GM12878 (cell line): ENCODE data around the gene SMIM20. TPM values are rescaled to one million over a fixed set of nuclear protein-coding genes. Genes with fewer than 3 reads are reported as not detected.

Experiments used
- ATAC-seq: fragments of 200-7000 bp; cut with Tn5 transposase; 3 replicates; pipeline ENCODE4 v1.9.1; 2020; ENCODE audit warnings: mild to moderate bottlenecking, moderate library complexity
- BruUV-seq: library from RNA; stranded (reverse); fragments of 400-500 nt; replicated peaks from 2 replicates; lab custom pipeline; 2021; lab: Mats Ljungman, UMichigan
- CTCF ChIA-PET: fragments of 300-600 bp; sonication (Branson Sonifier 250); formaldehyde crosslinking; extraction: SDS; loops from one replicate; lab custom pipeline; 2021; ENCODE audit warnings: inconsistent platforms; lab: Yijun Ruan, JAX
- POLR2A ChIA-PET: fragments of 350-600 bp; formaldehyde crosslinking; extraction: SDS; loops from one replicate; lab custom pipeline; 2021; ENCODE audit warnings: inconsistent platforms; lab: Charles Lee
- RAD21 ChIA-PET: fragments of 300-600 bp; sonication (Branson Sonifier 250); formaldehyde crosslinking; loops from one replicate; lab custom pipeline; 2023; ENCODE audit warnings: antibody characterized with exemption; ENCODE audit not compliant: unreplicated experiment; lab: Charles Lee
- SMC1A ChIA-PET: fragments of 300-600 bp; sonication (Branson Sonifier 250); formaldehyde crosslinking; loops from one replicate; lab custom pipeline; 2023; ENCODE audit not compliant: unreplicated experiment, uncharacterized antibody; lab: Charles Lee
- DNase-seq: peaks from one replicate; pipeline ENCODE4 v3.0.0-alpha.2; 2011; ENCODE audit warnings: low read depth, low spot score
- FAIRE-seq: peaks from 3 replicates; lab custom pipeline; 2011; peaks lifted over from hg19 to GRCh38; lab: Jason Lieb, UNC
- H2AFZ ChIP-seq: 2 replicates; pipeline ENCODE4 v1.6.0; 2011; ENCODE audit warnings: low read depth, low read length, control low read depth; ENCODE audit not compliant: control insufficient read depth
- H3K27ac ChIP-seq: 2 replicates; pipeline ENCODE4 v1.5.1; 2011; ENCODE audit warnings: control low read depth; ENCODE audit not compliant: control insufficient read depth, insufficient read depth
- H3K27me3 ChIP-seq, 2 experiments: replicated peaks in 1 of 2; 2 replicates each; pipeline versions ENCODE4 v1.6.0 to v1.6.1; 2011; ENCODE audit warnings: low read length in 1 of 2; ENCODE audit not compliant: control insufficient read depth in 2 of 2, insufficient read depth in 2 of 2
- H3K36me3 ChIP-seq, 2 experiments: 2 replicates each; pipeline ENCODE4 v1.5.1; 2011; ENCODE audit warnings: low read length in 1 of 2; ENCODE audit not compliant: control insufficient read depth in 2 of 2, insufficient read depth in 2 of 2
- H3K4me1 ChIP-seq: 2 replicates; pipeline ENCODE4 v1.6.1; 2011; ENCODE audit warnings: mild to moderate bottlenecking, low read length, moderate library complexity, mixed read lengths; ENCODE audit not compliant: control insufficient read depth, insufficient read depth
- H3K4me2 ChIP-seq: 2 replicates; pipeline ENCODE4 v1.6.0; 2011; ENCODE audit warnings: control low read depth; ENCODE audit not compliant: control insufficient read depth, insufficient read depth
- H3K4me3 ChIP-seq: fragments of 200-600 bp; sonication (generic); 2 replicates; pipeline ENCODE4 v1.5.1; 2016
- H3K79me2 ChIP-seq: 2 replicates; pipeline ENCODE4 v1.6.0; 2011; ENCODE audit warnings: low read length; ENCODE audit not compliant: control insufficient read depth, insufficient read depth
- H3K9ac ChIP-seq: 2 replicates; pipeline ENCODE4 v1.8.0; 2011; ENCODE audit warnings: low read length, control low read depth, mixed read lengths; ENCODE audit not compliant: control insufficient read depth, insufficient read depth
- H3K9me3 ChIP-seq: replicated peaks from 3 replicates; pipeline ENCODE4 v1.5.1; 2011; ENCODE audit warnings: mild to moderate bottlenecking, low read length; ENCODE audit not compliant: control insufficient read depth, insufficient read depth
- H4K20me1 ChIP-seq: 2 replicates; pipeline ENCODE4 v1.6.0; 2011; ENCODE audit not compliant: control insufficient read depth, insufficient read depth
- ATF7 ChIP-seq: fragments of 450-650 bp; IDR thresholded peaks from 2 replicates; pipeline ENCODE4 v1.6.1; 2016; ENCODE audit warnings: low read depth, mild to moderate bottlenecking
- BCL11A ChIP-seq: IDR thresholded peaks from 2 replicates; pipeline ENCODE4 v1.6.1; 2011; ENCODE audit warnings: low read depth, low read length
- BRCA1 ChIP-seq: IDR thresholded peaks from 2 replicates; pipeline ENCODE4 v1.6.1; 2011; ENCODE audit warnings: low read depth, low read length, improper control_type of control experiment
- CHD1 ChIP-seq: IDR thresholded peaks from 2 replicates; pipeline ENCODE4 v1.6.1; 2012; ENCODE audit warnings: low read depth, low read length, improper control_type of control experiment
- CHD4 ChIP-seq: fragments of 200-600 bp; sonication (generic); IDR thresholded peaks from 2 replicates; pipeline ENCODE4 v1.6.1; 2016; ENCODE audit warnings: mild to moderate bottlenecking
- EZH2 ChIP-seq: IDR thresholded peaks from 2 replicates; pipeline ENCODE4 v1.6.1; 2012; ENCODE audit warnings: low read depth, mild to moderate bottlenecking, control low read depth, inconsistent platforms, low read length, borderline replicate concordance; ENCODE audit not compliant: control insufficient read depth
- IKZF1 ChIP-seq: fragments of 450-650 bp; conservative IDR thresholded peaks from 2 replicates; pipeline ENCODE4 v1.6.1; 2017; ENCODE audit warnings: antibody characterized with exemption, mild to moderate bottlenecking
- PAX8 ChIP-seq: fragments of 450-650 bp; IDR thresholded peaks from 2 replicates; pipeline ENCODE4 v1.6.1; 2017; ENCODE audit warnings: mild to moderate bottlenecking, moderate library complexity
- RAD51 ChIP-seq: fragments of 450-650 bp; IDR thresholded peaks from 2 replicates; pipeline ENCODE4 v1.6.1; 2016; ENCODE audit warnings: moderate library complexity, mild to moderate bottlenecking, inconsistent platforms
- SMAD1 ChIP-seq: fragments of 450-650 bp; IDR thresholded peaks from 2 replicates; pipeline ENCODE4 v1.6.1; 2018; ENCODE audit warnings: mild to moderate bottlenecking, low read depth; ENCODE audit not compliant: partially characterized antibody
- ZNF207 ChIP-seq: fragments of 450-650 bp; IDR thresholded peaks from 2 replicates; pipeline ENCODE4 v1.6.1; 2014; ENCODE audit warnings: antibody characterized with exemption, mild to moderate bottlenecking, borderline replicate concordance
- WGBS: methylation state at CpG from one replicate; pipeline ENCODE4 v1.1.6; 2016; ENCODE audit warnings: low lambda C conversion rate; ENCODE audit not compliant: insufficient replicate concordance, insufficient coverage; ENCODE audit errors: missing lambda C conversion rate; 5-methylcytosine and 5-hydroxymethylcytosine counted together
- in situ Hi-C: fragments of 300-500 bp; cut with MboI; formaldehyde crosslinking; loops from 9 replicates; pipeline ENCODE4 v1.14.3; 2018; ENCODE audit warnings: mixed read lengths
- intact Hi-C: fragments of 100-400 bp; cut with micrococcal nuclease; formaldehyde crosslinking; loops from one replicate; pipeline ENCODE4 v1.14.2; 2022; ENCODE audit not compliant: unreplicated experiment
- polyA plus RNA-seq, 11 experiments: library from polyadenylated mRNA; depleted of rRNA in 4 of 11; unstranded in 6 of 11; stranded (reverse) in 5 of 11; fragments of >200 nt; fragmentation: Nextera tagmentation in 4 of 11; fragmentation: Illumina TruSeq in 1 of 11; extraction: Ambion mirVana in 4 of 11; extraction: Trizol in 1 of 11; gene quantifications; 1 replicate in 1 of 11; 2 replicates in 10 of 11; pipeline versions ENCODE4 v1.2.1 to v1.2.3, GENCODE V29; 2011 to 2016; ENCODE audit warnings: inconsistent platforms in 2 of 11, missing spikeins in 2 of 11, low read depth in 1 of 11
- total RNA-seq, 4 experiments: library from RNA; depleted of rRNA in 3 of 4; stranded (reverse); fragments of >200 nt in 3 of 4; fragmentation: Illumina TruSeq in 1 of 4; extraction: Trizol in 1 of 4; gene quantifications; 2 replicates each; pipeline versions ENCODE4 v1.2.1 to v1.2.3, GENCODE V29; 2013 to 2021
- TF ChIP-seq, protein P1 (sequence below), 3 experiments: IDR thresholded peaks in 2 of 3; conservative IDR thresholded peaks in 1 of 3; 2 replicates each; pipeline ENCODE4 v1.5.1; 2011; ENCODE audit warnings: low read depth in 3 of 3, low read length in 3 of 3, mild to moderate bottlenecking in 3 of 3, control low read depth in 2 of 3, moderate library complexity in 2 of 3, inconsistent platforms in 1 of 3, mixed read lengths in 1 of 3; ENCODE audit not compliant: control insufficient read depth in 2 of 3, insufficient read depth in 1 of 3; ENCODE audit errors: extremely low read depth in 1 of 3
- TF ChIP-seq, protein P2 (sequence below): fragments of 450-650 bp; formaldehyde crosslinking; IDR thresholded peaks from 2 replicates; pipeline ENCODE4 v1.5.0; 2022; ENCODE audit warnings: mild to moderate bottlenecking, missing genetic modification characterization
- TF ChIP-seq, protein P3 (sequence below): fragments of 450-650 bp; IDR thresholded peaks from 2 replicates; pipeline ENCODE4 v1.6.1; 2017; ENCODE audit warnings: mild to moderate bottlenecking, low read depth, inconsistent platforms; ENCODE audit not compliant: poor library complexity, severe bottlenecking

SMIM20 gene
- total and polyA plus RNA-seq, 10 of the 15 experiments (the other 5 are each of a cell fraction or from before 2014, with no cell fraction given): 17.3 to 38.0 (median 28.8) TPM

DNA sequence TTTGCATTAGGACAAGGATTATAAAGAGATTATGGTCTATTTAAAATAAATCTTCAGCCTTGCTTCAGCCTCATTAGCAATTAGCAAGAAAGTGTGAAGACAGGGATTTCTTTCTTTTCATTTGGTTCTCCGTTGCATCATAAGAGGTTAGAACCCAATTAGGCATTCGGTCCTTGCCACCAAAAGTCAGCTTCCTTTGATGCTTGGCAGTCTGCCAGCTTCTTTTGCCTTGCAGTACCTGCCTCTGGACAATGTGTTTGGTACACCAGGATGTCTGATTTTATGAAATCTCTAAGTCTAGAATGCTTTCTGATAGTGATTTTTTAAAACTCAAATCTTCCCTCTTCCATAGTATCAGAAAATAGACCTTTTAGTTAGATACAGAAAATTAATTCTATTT is 12.4 kb downstream of the SMIM20 start (continued):
- TF ChIP-seq, protein P1, sequence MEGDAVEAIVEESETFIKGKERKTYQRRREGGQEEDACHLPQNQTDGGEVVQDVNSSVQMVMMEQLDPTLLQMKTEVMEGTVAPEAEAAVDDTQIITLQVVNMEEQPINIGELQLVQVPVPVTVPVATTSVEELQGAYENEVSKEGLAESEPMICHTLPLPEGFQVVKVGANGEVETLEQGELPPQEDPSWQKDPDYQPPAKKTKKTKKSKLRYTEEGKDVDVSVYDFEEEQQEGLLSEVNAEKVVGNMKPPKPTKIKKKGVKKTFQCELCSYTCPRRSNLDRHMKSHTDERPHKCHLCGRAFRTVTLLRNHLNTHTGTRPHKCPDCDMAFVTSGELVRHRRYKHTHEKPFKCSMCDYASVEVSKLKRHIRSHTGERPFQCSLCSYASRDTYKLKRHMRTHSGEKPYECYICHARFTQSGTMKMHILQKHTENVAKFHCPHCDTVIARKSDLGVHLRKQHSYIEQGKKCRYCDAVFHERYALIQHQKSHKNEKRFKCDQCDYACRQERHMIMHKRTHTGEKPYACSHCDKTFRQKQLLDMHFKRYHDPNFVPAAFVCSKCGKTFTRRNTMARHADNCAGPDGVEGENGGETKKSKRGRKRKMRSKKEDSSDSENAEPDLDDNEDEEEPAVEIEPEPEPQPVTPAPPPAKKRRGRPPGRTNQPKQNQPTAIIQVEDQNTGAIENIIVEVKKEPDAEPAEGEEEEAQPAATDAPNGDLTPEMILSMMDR (IDR thresholded peaks at IDR 0.05 in 2 of 3, conservative IDR thresholded peaks at IDR 0.05 in 1 of 3; ENCODE audit: control insufficient read depth in 2 of 3, extremely low read depth in 1 of 3, insufficient read depth in 1 of 3, low read depth in 3 of 3, low read length in 3 of 3): no peak
- TF ChIP-seq BCL11A (no peak), PAX8 (no peak), SMAD1 (no peak)

DNA sequence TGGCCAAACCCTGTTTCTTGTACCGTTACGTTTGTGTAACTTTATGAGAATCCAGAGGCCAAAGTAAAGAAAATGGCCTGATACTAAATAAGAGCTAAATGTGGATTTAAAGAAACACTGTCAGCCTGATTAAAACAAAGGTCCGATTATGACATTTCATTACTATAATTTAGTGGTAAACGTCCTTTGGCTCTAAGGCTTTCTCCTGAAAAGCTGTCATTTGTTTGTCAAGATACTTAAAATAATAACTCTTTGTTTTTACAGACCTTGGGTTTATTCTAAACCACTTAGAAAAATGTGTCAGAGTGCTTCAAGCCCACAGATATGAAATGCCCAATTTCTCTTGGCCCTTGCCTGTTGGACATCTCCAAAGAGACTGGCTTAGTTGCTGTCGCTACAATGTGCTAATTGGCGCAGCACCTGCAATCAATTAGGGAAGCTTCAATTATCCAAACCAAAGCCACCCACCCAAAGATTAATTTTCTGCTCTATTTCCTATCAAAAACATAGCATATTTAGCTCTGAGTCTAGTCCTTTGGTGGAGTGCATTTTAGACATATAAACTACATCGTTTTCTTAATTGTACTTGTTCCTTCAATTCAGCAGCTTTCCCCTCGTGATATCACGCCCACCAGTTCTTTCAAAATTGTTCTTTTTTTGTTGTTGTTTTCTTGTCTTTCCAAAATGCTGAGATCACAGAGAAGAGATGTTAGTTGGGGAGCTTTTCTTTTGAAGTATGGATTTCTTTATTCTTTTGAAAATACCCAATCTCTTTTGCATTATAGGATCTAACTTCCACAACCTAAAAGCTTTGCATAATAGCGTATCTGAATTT is 13.6 kb downstream of the SMIM20 start:
- DNase-seq (no peak), ATAC-seq (no peak), FAIRE-seq (no peak)
- no peaks in the 10 kb centered on the region for H3K79me2 ChIP-seq
- no peak overlapping the region for H3K4me3 ChIP-seq
- no peak overlapping the region for H2AFZ ChIP-seq
- ChIA-PET POLR2A (interaction anchor here (0.6 to 2.2 kb wide), 3 partner anchors 9 to 12 kb away, joined by 4 to 6 read pairs (median 4); no protein-coding TSS in a partner anchor), RAD21 (interaction anchor here (1.0 to 1.6 kb wide), 2 partner anchors 36 to 85 kb away, joined by 3 to 4 read pairs; no protein-coding TSS in a partner anchor), CTCF (interaction anchor here (0.6 to 5.8 kb wide), 14 partner anchors 9 to 447 kb away, joined by 3 to 62 read pairs (median 6); partner anchors contain the start of gene SMIM20), SMC1A (interaction anchor here (0.6 to 2.1 kb wide), 12 partner anchors 11 to 531 kb away, joined by 3 to 12 read pairs (median 4); no protein-coding TSS in a partner anchor)
- no TSS peak for BruUV-seq
- no peaks in the 10 kb centered on the region for H4K20me1 ChIP-seq
- 84% methylated on average over 10 of the region's 10 CpGs for WGBS
- H3K27me3 ChIP-seq: no peaks in the 10 kb centered on the region
- H3K4me2 ChIP-seq: no peak overlapping the region
- H3K27ac ChIP-seq: no peak overlapping the region
- H3K36me3 ChIP-seq: no peaks in the 10 kb centered on the region
- in situ Hi-C loops (no loop called here), intact Hi-C loops (loop anchor here (5.0 kb wide), 2 partner anchors 390 to 485 kb away; no protein-coding TSS in a partner anchor)
- no peak overlapping the region for H3K9ac ChIP-seq
- no peaks in the 10 kb centered on the region for H3K9me3 ChIP-seq
- H3K4me1 ChIP-seq: no peaks in the 10 kb centered on the region
- TF ChIP-seq, protein P2, sequence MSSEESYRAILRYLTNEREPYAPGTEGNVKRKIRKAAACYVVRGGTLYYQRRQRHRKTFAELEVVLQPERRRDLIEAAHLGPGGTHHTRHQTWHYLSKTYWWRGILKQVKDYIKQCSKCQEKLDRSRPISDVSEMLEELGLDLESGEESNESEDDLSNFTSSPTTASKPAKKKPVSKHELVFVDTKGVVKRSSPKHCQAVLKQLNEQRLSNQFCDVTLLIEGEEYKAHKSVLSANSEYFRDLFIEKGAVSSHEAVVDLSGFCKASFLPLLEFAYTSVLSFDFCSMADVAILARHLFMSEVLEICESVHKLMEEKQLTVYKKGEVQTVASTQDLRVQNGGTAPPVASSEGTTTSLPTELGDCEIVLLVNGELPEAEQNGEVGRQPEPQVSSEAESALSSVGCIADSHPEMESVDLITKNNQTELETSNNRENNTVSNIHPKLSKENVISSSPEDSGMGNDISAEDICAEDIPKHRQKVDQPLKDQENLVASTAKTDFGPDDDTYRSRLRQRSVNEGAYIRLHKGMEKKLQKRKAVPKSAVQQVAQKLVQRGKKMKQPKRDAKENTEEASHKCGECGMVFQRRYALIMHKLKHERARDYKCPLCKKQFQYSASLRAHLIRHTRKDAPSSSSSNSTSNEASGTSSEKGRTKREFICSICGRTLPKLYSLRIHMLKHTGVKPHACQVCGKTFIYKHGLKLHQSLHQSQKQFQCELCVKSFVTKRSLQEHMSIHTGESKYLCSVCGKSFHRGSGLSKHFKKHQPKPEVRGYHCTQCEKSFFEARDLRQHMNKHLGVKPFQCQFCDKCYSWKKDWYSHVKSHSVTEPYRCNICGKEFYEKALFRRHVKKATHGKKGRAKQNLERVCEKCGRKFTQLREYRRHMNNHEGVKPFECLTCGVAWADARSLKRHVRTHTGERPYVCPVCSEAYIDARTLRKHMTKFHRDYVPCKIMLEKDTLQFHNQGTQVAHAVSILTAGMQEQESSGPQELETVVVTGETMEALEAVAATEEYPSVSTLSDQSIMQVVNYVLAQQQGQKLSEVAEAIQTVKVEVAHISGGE: no peak
- TF ChIP-seq IKZF1 (no peak), EZH2 (no peak), CHD1 (no peak), ZNF207 (no peak), ATF7 (no peak), CHD4 (no peak), RAD51 (no peak), BRCA1 (no peak)
- TF ChIP-seq, protein P3, sequence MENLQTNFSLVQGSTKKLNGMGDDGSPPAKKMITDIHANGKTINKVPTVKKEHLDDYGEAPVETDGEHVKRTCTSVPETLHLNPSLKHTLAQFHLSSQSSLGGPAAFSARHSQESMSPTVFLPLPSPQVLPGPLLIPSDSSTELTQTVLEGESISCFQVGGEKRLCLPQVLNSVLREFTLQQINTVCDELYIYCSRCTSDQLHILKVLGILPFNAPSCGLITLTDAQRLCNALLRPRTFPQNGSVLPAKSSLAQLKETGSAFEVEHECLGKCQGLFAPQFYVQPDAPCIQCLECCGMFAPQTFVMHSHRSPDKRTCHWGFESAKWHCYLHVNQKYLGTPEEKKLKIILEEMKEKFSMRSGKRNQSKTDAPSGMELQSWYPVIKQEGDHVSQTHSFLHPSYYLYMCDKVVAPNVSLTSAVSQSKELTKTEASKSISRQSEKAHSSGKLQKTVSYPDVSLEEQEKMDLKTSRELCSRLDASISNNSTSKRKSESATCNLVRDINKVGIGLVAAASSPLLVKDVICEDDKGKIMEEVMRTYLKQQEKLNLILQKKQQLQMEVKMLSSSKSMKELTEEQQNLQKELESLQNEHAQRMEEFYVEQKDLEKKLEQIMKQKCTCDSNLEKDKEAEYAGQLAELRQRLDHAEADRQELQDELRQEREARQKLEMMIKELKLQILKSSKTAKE: no peak
